DMS114 treated with DMSO at 0.1 percent for 48 hours (cell line): Measurements from ENCODE around the gene DLG5.

Experiments used
- DNase-seq: peaks from one replicate; lab custom pipeline; 2025; ENCODE audit not compliant: unreplicated experiment; lab: John Stamatoyannopoulos, UW

Gene DLG5

GRCh38 chr10:77926566-77927401, at the start of gene DLG5:
TSS of gene DLG5 (minus strand) at chr10:77926755. CDS start at chr10:77926520, 235 bp downstream.
- peak; percentile 28 for DNase-seq

- no peak for DNase-seq
Observed at GRCh38 chr10:77975086-77975666, 48.6 kb upstream of the DLG5 start.

GRCh38 chr10:77974396-77975074, 48.0 kb upstream of the DLG5 start:
- no peak for DNase-seq

GRCh38 chr10:77973276-77973675, 46.7 kb upstream of the DLG5 start:
- no peak for DNase-seq

GRCh38 chr10:77972148-77972547, 45.6 kb upstream of the DLG5 start:
- DNase-seq = no peak

- DNase-seq = no peak
Observed at GRCh38 chr10:77971804-77972144, 45.2 kb upstream of the DLG5 start.

GRCh38 chr10:77970869-77971803, 44.6 kb upstream of the DLG5 start:
- no peak for DNase-seq

GRCh38 chr10:77969114-77969513, 42.6 kb upstream of the DLG5 start:
- DNase-seq = no peak

GRCh38 chr10:77967611-77968022, 41.1 kb upstream of the DLG5 start:
- DNase-seq = no peak

- DNase-seq = no peak
Observed at GRCh38 chr10:77965294-77965693, 38.7 kb upstream of the DLG5 start.

- DNase-seq = no peak
Observed at GRCh38 chr10:77964811-77965210, 38.3 kb upstream of the DLG5 start.

GRCh38 chr10:77963901-77964300, 37.3 kb upstream of the DLG5 start:
- no peak for DNase-seq

GRCh38 chr10:77962350-77963146, 36.0 kb upstream of the DLG5 start:
- DNase-seq = no peak

GRCh38 chr10:77961668-77962067, 35.1 kb upstream of the DLG5 start:
- no peak for DNase-seq

GRCh38 chr10:77960829-77961329, 34.3 kb upstream of the DLG5 start:
- no peak for DNase-seq

- no peak for DNase-seq
Observed at GRCh38 chr10:77959887-77960455, 33.4 kb upstream of the DLG5 start.

- DNase-seq = no peak
Observed at GRCh38 chr10:77959384-77959783, 32.8 kb upstream of the DLG5 start.

GRCh38 chr10:77955136-77955535, 28.6 kb upstream of the DLG5 start:
- no peak for DNase-seq

GRCh38 chr10:77949167-77949566, 22.6 kb upstream of the DLG5 start:
- DNase-seq = no peak

- no peak for DNase-seq
Observed at GRCh38 chr10:77946084-77946483, 19.5 kb upstream of the DLG5 start.
